ENCODE measurements around the gene LHX4. TPM values are rescaled to one million over a fixed set of nuclear protein-coding genes. Genes with fewer than 3 reads are reported as not detected.

Gene LHX4
- total and polyA plus RNA-seq, 10 donors = 0.02 to 2.0 (median 0.03) TPM; not detected in 5

DNA sequence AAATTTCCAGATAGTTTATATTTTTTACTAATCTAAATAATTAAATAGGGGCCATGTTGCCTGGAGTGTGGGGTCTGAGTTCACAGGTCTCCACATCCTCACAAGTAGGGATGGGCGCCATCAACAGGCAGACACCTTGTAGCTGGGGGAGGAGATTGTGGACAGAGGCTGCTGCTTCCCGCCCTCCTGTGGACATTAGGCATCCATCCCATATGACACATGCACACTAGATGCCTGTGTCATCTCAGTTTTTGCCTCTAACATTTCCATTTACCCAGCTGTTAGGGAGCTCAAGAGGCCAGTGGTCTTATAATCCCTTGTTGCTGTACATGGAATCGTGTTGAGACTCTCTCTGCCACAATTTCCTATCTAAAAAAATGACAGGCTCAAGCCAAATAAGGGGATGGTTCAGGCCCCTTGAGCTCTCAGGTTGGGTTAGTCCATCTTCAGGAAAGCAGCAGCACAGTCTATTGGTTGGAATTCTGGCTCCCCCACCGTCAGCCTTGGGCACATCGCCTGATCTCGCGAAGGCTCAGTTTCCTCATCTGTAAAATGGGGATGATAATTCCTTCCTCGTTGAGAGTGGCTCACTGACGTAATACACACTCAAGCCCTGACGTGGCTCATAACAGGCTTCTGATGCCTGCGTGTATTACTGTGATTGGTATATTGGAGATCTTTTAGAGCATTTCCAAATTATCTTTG, 13.6 kb downstream of the LHX4 start:
- WGBS, 5 donors = 82 to 92% (median 86%) methylated on average over 11 of the region's 11 CpGs

GRCh38 chr1:180244840-180245239, 14.8 kb downstream of the LHX4 start:
- 67 to 88% (median 81%) methylated on average over 5 to 6 of the region's 6 CpGs for WGBS, 5 donors
- no peak overlapping the region for H3K4me3 ChIP-seq
- peaks cover 0 to 63% (median 17%) of the 10 kb centered on the region in 7 donors for H3K27me3 ChIP-seq (replicated peaks in 1 of 7)
- H3K4me1 ChIP-seq = no peaks in the 10 kb centered on the region
- TF ChIP-seq, protein P1, sequence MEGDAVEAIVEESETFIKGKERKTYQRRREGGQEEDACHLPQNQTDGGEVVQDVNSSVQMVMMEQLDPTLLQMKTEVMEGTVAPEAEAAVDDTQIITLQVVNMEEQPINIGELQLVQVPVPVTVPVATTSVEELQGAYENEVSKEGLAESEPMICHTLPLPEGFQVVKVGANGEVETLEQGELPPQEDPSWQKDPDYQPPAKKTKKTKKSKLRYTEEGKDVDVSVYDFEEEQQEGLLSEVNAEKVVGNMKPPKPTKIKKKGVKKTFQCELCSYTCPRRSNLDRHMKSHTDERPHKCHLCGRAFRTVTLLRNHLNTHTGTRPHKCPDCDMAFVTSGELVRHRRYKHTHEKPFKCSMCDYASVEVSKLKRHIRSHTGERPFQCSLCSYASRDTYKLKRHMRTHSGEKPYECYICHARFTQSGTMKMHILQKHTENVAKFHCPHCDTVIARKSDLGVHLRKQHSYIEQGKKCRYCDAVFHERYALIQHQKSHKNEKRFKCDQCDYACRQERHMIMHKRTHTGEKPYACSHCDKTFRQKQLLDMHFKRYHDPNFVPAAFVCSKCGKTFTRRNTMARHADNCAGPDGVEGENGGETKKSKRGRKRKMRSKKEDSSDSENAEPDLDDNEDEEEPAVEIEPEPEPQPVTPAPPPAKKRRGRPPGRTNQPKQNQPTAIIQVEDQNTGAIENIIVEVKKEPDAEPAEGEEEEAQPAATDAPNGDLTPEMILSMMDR (IDR thresholded peaks at IDR 0.05 in 8 of 11, conservative IDR thresholded peaks at IDR 0.05 in 3 of 11) = no peak
- TF ChIP-seq POLR2A (IDR thresholded peaks at IDR 0.05) (no peak), POLR2AphosphoS5 (IDR thresholded peaks at IDR 0.05) (no peak)
- no peaks in the 10 kb centered on the region for H3K9me3 ChIP-seq
- H3K36me3 ChIP-seq = no peaks in the 10 kb centered on the region
- intact Hi-C loops (cut with DNase I; ENCODE audit: low total_unique reads) = no loop called here
- no peak overlapping the region for H3K27ac ChIP-seq
- DNase-seq = no peak

More for the DNA sequence above, 13.6 kb downstream of the LHX4 start:
- intact Hi-C loops (cut with DNase I; ENCODE audit: low total_unique reads) = no loop called here
- H3K4me3 ChIP-seq = no peak overlapping the region
- no peaks in the 10 kb centered on the region for H3K4me1 ChIP-seq
- peaks cover 0 to 74% (median 29%) of the 10 kb centered on the region in 7 donors for H3K27me3 ChIP-seq (replicated peaks in 1 of 7)
- DNase-seq = no peak
- no peaks in the 10 kb centered on the region for H3K9me3 ChIP-seq
- no peak for TF ChIP-seq POLR2AphosphoS5 (IDR thresholded peaks at IDR 0.05)
- no peak for TF ChIP-seq POLR2A (IDR thresholded peaks at IDR 0.05)
- TF ChIP-seq, protein P1 (IDR thresholded peaks at IDR 0.05 in 8 of 11, conservative IDR thresholded peaks at IDR 0.05 in 3 of 11) = no peak
- H3K36me3 ChIP-seq = no peaks in the 10 kb centered on the region
- H3K27ac ChIP-seq = no peak overlapping the region

GRCh38 chr1:180246579-180246978, 16.5 kb downstream of the LHX4 start:
- H3K27me3 ChIP-seq (replicated peaks in 1 of 7) = peaks cover 0 to 45% (median 6%) of the 10 kb centered on the region in 7 donors
- intact Hi-C loops (cut with DNase I; ENCODE audit: low total_unique reads) = no loop called here
- H3K4me1 ChIP-seq = no peaks in the 10 kb centered on the region
- no peaks in the 10 kb centered on the region for H3K36me3 ChIP-seq
- H3K27ac ChIP-seq = peak overlapping the region in 3 of 8 donors; percentile 56 to 64 (median 58)
- TF ChIP-seq POLR2A (IDR thresholded peaks at IDR 0.05) (no peak), POLR2AphosphoS5 (IDR thresholded peaks at IDR 0.05) (no peak)
- TF ChIP-seq, protein P1 (IDR thresholded peaks at IDR 0.05 in 8 of 11, conservative IDR thresholded peaks at IDR 0.05 in 3 of 11) = no peak
- no peak for DNase-seq
- H3K9me3 ChIP-seq = no peaks in the 10 kb centered on the region
- no peak overlapping the region for H3K4me3 ChIP-seq
- WGBS, 5 donors = 88 to 91% (median 90%) methylated on average over 5 of the region's 5 CpGs

GRCh38 chr1:180247061-180247460, 17.0 kb downstream of the LHX4 start:
- intact Hi-C loops (cut with DNase I; ENCODE audit: low total_unique reads) = no loop called here

More at GRCh38 chr1:180247061-180247460, 17.0 kb downstream of the LHX4 start:
- H3K27me3 ChIP-seq (replicated peaks in 1 of 7) = peaks cover 0 to 43% (median 6%) of the 10 kb centered on the region in 7 donors
- no peaks in the 10 kb centered on the region for H3K4me1 ChIP-seq
- peak overlapping the region in 4 of 8 donors; percentile 23 to 64 (median 57) for H3K27ac ChIP-seq
- DNase-seq = no peak
- TF ChIP-seq, protein P1 (IDR thresholded peaks at IDR 0.05 in 8 of 11, conservative IDR thresholded peaks at IDR 0.05 in 3 of 11) = no peak
- TF ChIP-seq POLR2AphosphoS5 (IDR thresholded peaks at IDR 0.05) (no peak), POLR2A (IDR thresholded peaks at IDR 0.05) (no peak)
- no peaks in the 10 kb centered on the region for H3K9me3 ChIP-seq
- no peaks in the 10 kb centered on the region for H3K36me3 ChIP-seq
- WGBS, 5 donors = 50 to 74% (median 66%) methylated on average over 3 of the region's 3 CpGs
- H3K4me3 ChIP-seq = no peak overlapping the region
